Thoracic aorta (tissue), 2 donors: ENCODE measurements around the gene TENM3. TPM values are rescaled to one million over a fixed set of nuclear protein-coding genes. Genes with fewer than 3 reads are reported as not detected.

Experiments used
- ATAC-seq: fragments of 150-250 bp; one replicate; pipeline ENCODE4 v1.8.0; 2017; ENCODE audit warnings: low read depth; ENCODE audit not compliant: insufficient number of reproducible peaks, low FRiP score
- DNase-seq: peaks from one replicate; pipeline ENCODE4 v3.0.0-alpha.2; 2020; ENCODE audit warnings: low spot score
- H3K27ac ChIP-seq, 2 donors: fragments of 200-600 bp; sonication (generic); 1 replicate in 1 of 2; 2 replicates in 1 of 2; pipeline ENCODE4 v1.5.1; 2016; ENCODE audit warnings: mild to moderate bottlenecking in 2 of 2, moderate library complexity in 2 of 2
- H3K27me3 ChIP-seq: fragments of 200-600 bp; sonication (generic); replicated peaks from 2 replicates; pipeline ENCODE4 v1.6.0; 2016; ENCODE audit warnings: mild to moderate bottlenecking; ENCODE audit not compliant: insufficient read depth
- H3K36me3 ChIP-seq: fragments of 200-600 bp; sonication (generic); one replicate; pipeline ENCODE4 v1.5.1; 2016
- H3K4me1 ChIP-seq, 2 donors: fragments of 200-600 bp; sonication (generic); 1 replicate in 1 of 2; 2 replicates in 1 of 2; pipeline versions ENCODE4 v1.5.1 to v1.6.0; 2016; ENCODE audit warnings: low read depth in 2 of 2, mild to moderate bottlenecking in 1 of 2; ENCODE audit not compliant: control insufficient read depth in 1 of 2
- H3K4me3 ChIP-seq: fragments of 200-600 bp; sonication (generic); 2 replicates; pipeline ENCODE4 v1.5.1; 2016; ENCODE audit warnings: mild to moderate bottlenecking
- H3K9me3 ChIP-seq: fragments of 200-600 bp; sonication (generic); 2 replicates; pipeline ENCODE4 v1.5.1; 2016
- total RNA-seq, 2 donors: library from RNA; depleted of rRNA; stranded (reverse); fragments of >200 nt; gene quantifications; one replicate each; pipeline versions ENCODE4 v1.1.0 to v1.2.3, GENCODE V29; 2016
- TF ChIP-seq, protein P1 (sequence below): fragments of 200-600 bp; sonication (generic); IDR thresholded peaks from one replicate; pipeline ENCODE4 v1.5.1; 2019; ENCODE audit warnings: antibody characterized with exemption

TENM3 gene
- total RNA-seq, 2 donors from 2014 or later, result 0.68 to 8.0 TPM

DNA sequence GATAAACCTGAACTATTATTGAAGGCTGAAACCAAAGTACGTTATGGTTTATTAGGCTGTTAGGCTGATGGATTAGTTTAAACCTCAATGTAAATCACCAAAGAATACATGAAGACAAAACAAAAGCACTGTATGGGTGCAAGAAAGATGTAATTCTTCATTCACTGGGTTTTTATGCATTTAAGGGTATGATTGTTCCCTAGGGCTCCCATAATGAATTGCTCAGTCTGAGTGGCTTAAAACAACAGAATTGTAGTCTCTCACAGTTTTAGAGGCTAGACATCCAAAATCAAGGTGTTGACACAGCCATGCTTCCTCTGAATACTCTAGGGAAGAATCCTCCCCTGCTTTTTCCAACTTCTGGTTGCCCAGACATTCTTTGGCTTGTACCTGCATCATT is 222.8 kb downstream of the TENM3 start:
- TF ChIP-seq, protein P1, sequence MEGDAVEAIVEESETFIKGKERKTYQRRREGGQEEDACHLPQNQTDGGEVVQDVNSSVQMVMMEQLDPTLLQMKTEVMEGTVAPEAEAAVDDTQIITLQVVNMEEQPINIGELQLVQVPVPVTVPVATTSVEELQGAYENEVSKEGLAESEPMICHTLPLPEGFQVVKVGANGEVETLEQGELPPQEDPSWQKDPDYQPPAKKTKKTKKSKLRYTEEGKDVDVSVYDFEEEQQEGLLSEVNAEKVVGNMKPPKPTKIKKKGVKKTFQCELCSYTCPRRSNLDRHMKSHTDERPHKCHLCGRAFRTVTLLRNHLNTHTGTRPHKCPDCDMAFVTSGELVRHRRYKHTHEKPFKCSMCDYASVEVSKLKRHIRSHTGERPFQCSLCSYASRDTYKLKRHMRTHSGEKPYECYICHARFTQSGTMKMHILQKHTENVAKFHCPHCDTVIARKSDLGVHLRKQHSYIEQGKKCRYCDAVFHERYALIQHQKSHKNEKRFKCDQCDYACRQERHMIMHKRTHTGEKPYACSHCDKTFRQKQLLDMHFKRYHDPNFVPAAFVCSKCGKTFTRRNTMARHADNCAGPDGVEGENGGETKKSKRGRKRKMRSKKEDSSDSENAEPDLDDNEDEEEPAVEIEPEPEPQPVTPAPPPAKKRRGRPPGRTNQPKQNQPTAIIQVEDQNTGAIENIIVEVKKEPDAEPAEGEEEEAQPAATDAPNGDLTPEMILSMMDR, result no peak
- Histone ChIP-seq H3K9me3 (no peaks in the 10 kb centered on the region), H3K27ac (no peak overlapping the region), H3K4me3 (no peak overlapping the region), H3K4me1 (no peaks in the 10 kb centered on the region), H3K36me3 (no peaks in the 10 kb centered on the region), H3K27me3 (no peaks in the 10 kb centered on the region)
- DNase-seq, result no peak
- ATAC-seq, result no peak

DNA sequence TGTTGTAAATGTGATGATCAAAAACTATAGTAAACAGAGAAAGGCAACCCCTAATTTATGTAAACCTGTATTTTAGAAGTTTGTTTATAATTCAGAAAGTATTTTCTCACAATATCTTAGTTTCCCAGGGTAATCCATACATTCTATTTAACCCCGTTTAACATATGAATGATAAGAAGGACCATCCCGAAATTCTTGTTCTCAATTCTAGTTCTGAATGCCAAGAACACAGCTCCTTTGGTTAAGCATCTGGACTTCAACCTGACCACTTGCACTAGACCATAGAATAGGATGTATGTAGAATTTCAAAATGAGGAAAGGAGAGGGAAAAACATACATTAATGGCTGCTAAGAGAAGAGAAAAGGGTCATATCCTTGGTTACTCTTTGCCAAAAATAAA is 227.0 kb downstream of the TENM3 start:
- H3K9me3 ChIP-seq, result no peaks in the 10 kb centered on the region
- DNase-seq, result no peak

GRCh38 chr4:182475539-182475938 is 232.3 kb downstream of the TENM3 start:
- H3K27ac ChIP-seq, result no peak overlapping the region
- no peak for ATAC-seq

More for the DNA sequence above, 227.0 kb downstream of the TENM3 start:
- Histone ChIP-seq H3K36me3 (no peaks in the 10 kb centered on the region), H3K4me3 (no peak overlapping the region), H3K27me3 (no peaks in the 10 kb centered on the region), H3K4me1 (no peaks in the 10 kb centered on the region), H3K27ac (no peak overlapping the region)
- no peak for ATAC-seq
- TF ChIP-seq, protein P1, result no peak

GRCh38 chr4:182478475-182478874 is 235.3 kb downstream of the TENM3 start:
- Histone ChIP-seq H3K36me3 (no peaks in the 10 kb centered on the region), H3K9me3 (no peaks in the 10 kb centered on the region), H3K27ac (no peak overlapping the region), H3K27me3 (no peaks in the 10 kb centered on the region), H3K4me3 (no peak overlapping the region), H3K4me1 (no peaks in the 10 kb centered on the region)
- no peak for ATAC-seq
- TF ChIP-seq, protein P1, result peak; percentile 57
- no peak for DNase-seq

More at GRCh38 chr4:182475539-182475938, 232.3 kb downstream of the TENM3 start:
- Histone ChIP-seq H3K27me3 (no peaks in the 10 kb centered on the region), H3K4me3 (no peak overlapping the region), H3K4me1 (no peaks in the 10 kb centered on the region), H3K9me3 (no peaks in the 10 kb centered on the region), H3K36me3 (no peaks in the 10 kb centered on the region)
- no peak for DNase-seq
- TF ChIP-seq, protein P1, result no peak

DNA sequence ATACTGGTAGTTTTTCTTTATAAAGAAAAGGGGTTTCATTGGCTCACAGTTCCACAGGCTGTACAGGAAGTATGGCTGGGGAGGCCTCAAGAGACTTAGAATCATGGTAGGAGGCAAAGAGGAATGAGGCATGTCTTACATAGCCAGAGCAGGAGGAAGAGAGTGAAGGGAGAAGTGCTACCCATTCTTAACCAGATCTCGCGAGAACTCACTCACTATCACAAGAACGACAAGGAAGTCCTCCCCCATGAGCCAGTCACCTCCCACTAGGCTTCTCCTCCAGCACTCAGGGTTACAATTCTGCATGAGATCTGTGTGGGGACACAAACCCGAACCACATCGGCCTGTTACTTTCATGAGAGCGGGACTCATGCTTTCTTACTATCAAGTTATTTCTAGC is 240.5 kb downstream of the TENM3 start:
- ATAC-seq, result no peak

More for the DNA sequence above, 240.5 kb downstream of the TENM3 start:
- Histone ChIP-seq H3K27me3 (no peaks in the 10 kb centered on the region), H3K4me1 (no peaks in the 10 kb centered on the region), H3K27ac (no peak overlapping the region), H3K9me3 (no peaks in the 10 kb centered on the region), H3K36me3 (no peaks in the 10 kb centered on the region), H3K4me3 (no peak overlapping the region)
- TF ChIP-seq, protein P1, result no peak
- DNase-seq, result no peak
